Cardiac muscle cell (in vitro differentiated cells and primary cell): ENCODE measurements around the gene SVBP. TPM values are rescaled to one million over a fixed set of nuclear protein-coding genes. Genes with fewer than 3 reads are reported as not detected.

ENCODE experiments used
- DNase-seq, 2 donors: peaks; one replicate each; pipeline versions ENCODE4 v3.0.0 to v3.0.0-alpha.2; 2010 to 2017; ENCODE audit warnings: low read depth in 1 of 2, low spot score in 1 of 2
- H3K27ac ChIP-seq: fragments of 200-600 bp; sonication (generic); 2 replicates; pipeline ENCODE4 v1.5.1; 2016
- H3K27me3 ChIP-seq: fragments of 200-600 bp; sonication (generic); 2 replicates; pipeline ENCODE4 v1.6.0; 2016; ENCODE audit warnings: control low read depth
- H3K36me3 ChIP-seq: fragments of 200-600 bp; sonication (generic); 2 replicates; pipeline ENCODE4 v1.5.1; 2016; ENCODE audit warnings: control low read depth
- H3K4me1 ChIP-seq: fragments of 200-600 bp; sonication (generic); 2 replicates; pipeline ENCODE4 v1.8.1; 2017; ENCODE audit warnings: low read depth, mild to moderate bottlenecking, mixed run types
- H3K4me3 ChIP-seq: fragments of 200-600 bp; sonication (generic); 2 replicates; pipeline ENCODE4 v1.5.1; 2016; ENCODE audit warnings: mild to moderate bottlenecking
- H3K9me3 ChIP-seq: fragments of 200-600 bp; sonication (generic); 2 replicates; pipeline ENCODE4 v1.5.1; 2017; ENCODE audit warnings: low read depth, mild to moderate bottlenecking, control low read depth
- polyA plus RNA-seq: library from polyadenylated mRNA; unstranded; fragments of >200 nt; fragmentation: Nextera tagmentation; extraction: Ambion mirVana; gene quantifications from 2 replicates; pipeline ENCODE4 v1.2.1, GENCODE V29; 2016
- total RNA-seq: library from RNA; depleted of rRNA; stranded (reverse); fragments of >200 nt; gene quantifications from 2 replicates; pipeline ENCODE4 v1.2.3, GENCODE V29; 2016
- TF ChIP-seq, protein P1 (sequence below): IDR thresholded peaks from 2 replicates; pipeline ENCODE4 v1.5.1; 2012; ENCODE audit warnings: low read depth, mild to moderate bottlenecking, low read length

SVBP gene
- total and polyA plus RNA-seq, 2 experiments from 2014 or later, result 35.6 to 67.8 TPM

DNA sequence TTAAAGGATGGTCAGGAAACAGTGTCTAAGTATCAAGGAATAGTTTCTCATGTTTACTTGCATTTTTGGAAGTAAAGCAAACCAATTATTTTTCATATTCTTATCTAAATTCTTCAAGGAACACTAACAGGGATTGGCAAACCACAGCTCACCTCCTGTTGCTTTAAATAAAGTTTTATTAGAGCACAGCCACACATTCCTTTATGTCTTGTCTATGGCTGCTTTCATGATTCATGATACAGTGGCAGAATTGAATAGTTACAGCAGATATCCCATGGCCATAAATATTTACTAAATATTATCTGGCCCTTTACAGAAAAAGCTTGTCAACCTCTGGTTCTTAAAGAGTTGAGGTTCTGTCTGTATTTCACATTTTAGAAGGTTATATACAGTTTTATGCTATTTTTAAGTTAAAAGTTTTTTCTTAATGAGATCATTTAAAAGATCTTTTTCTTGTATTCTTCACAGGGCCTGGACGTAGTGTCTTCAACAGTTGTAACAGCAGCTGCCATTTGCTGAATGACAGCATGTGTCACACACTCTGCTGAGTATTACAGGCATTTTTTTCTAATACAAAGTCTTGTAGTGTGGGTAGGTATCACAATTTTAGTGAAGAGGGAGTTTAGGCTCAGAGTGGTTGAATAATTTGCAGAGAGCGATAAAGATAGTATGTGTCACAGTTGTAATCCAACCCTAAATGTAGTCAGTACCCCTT lies 31.8 kb upstream of the SVBP start:
- H3K27me3 ChIP-seq, result no peaks in the 10 kb centered on the region

DNA sequence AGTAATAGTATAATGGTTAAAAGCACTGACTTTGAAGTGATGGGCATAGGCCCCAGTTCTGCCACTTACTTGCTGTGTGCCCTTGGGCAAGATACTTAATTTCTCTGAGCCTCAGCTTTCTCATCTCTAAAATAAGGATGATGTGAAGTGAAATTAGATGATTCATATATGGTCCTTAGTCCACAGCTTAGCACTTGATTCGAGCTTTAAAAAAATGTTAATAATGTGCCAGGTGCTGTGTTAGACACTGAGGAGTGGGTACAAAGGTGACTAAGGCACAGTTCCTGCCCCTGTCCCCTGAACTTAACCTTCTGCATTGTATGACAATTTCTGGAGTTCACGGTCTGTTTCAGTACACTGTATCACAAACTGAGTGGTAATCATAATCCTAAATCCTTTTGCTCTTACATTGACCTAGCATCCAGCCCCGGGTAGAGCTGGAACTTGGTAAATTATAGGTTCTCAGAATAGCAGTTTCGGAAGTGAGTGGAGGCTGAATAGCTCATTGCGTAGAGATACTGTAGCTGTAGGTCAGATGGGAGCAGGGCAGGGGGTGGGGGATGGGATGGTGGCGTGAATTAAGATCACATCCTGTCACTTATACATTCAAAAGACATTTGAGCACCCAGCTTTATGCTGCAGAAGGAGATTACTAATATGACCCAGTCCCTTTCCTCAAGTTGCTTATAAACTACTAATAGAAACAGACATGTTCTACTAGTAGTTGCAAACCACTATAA lies 30.7 kb upstream of the SVBP start:
- Histone ChIP-seq H3K36me3 (peaks cover 13% of the 10 kb centered on the region), H3K27ac (no peak overlapping the region), H3K4me1 (peaks cover 5% of the 10 kb centered on the region), H3K9me3 (no peaks in the 10 kb centered on the region), H3K4me3 (peak overlapping the region; percentile 60), H3K27me3 (no peaks in the 10 kb centered on the region)
- TF ChIP-seq, protein P1, sequence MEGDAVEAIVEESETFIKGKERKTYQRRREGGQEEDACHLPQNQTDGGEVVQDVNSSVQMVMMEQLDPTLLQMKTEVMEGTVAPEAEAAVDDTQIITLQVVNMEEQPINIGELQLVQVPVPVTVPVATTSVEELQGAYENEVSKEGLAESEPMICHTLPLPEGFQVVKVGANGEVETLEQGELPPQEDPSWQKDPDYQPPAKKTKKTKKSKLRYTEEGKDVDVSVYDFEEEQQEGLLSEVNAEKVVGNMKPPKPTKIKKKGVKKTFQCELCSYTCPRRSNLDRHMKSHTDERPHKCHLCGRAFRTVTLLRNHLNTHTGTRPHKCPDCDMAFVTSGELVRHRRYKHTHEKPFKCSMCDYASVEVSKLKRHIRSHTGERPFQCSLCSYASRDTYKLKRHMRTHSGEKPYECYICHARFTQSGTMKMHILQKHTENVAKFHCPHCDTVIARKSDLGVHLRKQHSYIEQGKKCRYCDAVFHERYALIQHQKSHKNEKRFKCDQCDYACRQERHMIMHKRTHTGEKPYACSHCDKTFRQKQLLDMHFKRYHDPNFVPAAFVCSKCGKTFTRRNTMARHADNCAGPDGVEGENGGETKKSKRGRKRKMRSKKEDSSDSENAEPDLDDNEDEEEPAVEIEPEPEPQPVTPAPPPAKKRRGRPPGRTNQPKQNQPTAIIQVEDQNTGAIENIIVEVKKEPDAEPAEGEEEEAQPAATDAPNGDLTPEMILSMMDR, result no peak
- DNase-seq, result no peak

More for the DNA sequence above, 31.8 kb upstream of the SVBP start:
- Histone ChIP-seq H3K9me3 (no peaks in the 10 kb centered on the region), H3K4me3 (no peak overlapping the region), H3K4me1 (peaks cover 5% of the 10 kb centered on the region), H3K36me3 (peaks cover 13% of the 10 kb centered on the region), H3K27ac (no peak overlapping the region)
- no peak for DNase-seq
- TF ChIP-seq, protein P1, result no peak

DNA sequence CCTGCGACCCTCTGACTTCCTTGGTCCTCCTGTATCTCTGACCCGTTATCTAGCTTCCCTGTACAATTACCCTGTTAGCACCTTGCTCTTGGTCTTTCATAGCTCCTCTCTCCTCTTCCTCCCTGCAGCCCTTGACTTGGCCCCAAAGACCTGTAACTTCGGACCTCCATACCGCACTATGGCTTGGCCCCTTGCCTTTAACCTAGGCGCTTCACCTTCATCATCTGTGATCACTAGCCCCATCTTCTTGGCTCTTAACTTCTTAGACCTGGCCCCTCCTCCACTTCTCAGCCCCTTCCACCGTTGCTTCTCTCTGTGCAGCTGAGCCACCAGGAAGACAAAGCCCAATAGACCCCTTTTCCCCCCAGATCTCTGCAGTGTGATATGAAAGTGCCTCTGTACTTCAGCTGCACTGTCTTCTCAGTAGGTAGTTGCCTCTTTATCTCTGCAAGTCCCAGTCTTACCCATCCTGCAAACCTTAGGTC lies 30.0 kb upstream of the SVBP start:
- Histone ChIP-seq H3K4me3 (peak overlapping the region; percentile 60), H3K27me3 (no peaks in the 10 kb centered on the region), H3K36me3 (peaks cover 12% of the 10 kb centered on the region), H3K27ac (peak overlapping the region; percentile 51), H3K9me3 (no peaks in the 10 kb centered on the region), H3K4me1 (peaks cover 5% of the 10 kb centered on the region)
- TF ChIP-seq, protein P1, result no peak
- no peak for DNase-seq

DNA sequence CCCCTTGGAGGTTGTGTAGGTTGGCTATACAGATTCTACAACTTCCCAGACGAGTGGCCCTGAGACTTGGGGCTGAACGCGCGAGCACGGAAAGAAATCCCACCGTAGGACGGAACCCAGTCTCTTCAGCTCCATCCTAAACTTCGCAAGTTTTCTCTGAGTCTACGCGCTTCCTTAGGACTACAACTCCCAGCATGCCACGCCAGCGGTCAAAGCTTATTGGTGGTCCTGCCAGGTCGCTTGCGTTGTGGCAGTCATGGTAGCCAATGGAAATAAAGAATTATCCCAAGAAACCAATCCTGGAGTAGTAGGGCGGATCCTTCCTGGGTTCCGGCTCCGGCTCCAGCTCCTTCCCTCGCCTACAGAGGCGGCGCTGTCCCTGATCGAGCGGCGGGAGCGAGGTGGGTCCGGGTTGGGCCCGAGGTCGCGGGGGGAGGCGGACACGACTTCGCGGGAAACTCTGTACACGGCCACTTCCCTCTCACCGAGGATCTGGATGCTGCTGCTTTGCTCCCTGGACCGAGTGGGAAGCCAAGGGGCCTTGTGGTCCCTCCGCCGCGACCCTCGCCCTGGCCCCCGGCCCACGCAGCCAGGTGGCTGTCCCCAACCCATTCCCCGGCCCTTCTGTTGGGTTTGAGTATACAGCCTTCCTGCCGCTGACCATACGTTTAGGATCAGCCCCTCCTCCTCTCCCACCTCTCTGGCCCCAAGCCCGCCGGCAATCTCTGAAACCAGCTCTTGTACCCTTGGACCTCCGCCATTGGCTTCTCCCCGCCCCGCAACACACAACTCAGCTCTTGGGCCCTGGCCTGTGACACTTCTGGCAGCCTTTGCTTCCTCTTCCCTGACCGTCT lies 29.3 kb upstream of the SVBP start, which contains the start of gene ZNF691:
Gene ZNF691 (plus strand): TSS at position 357 of the 854 bp plus-strand sequence. CDS start 3,046 bp downstream, outside the sequence.
- DNase-seq, result peak; percentile 97 to 98
- Histone ChIP-seq H3K4me1 (peaks cover 5% of the 10 kb centered on the region), H3K36me3 (peaks cover 8% of the 10 kb centered on the region), H3K27me3 (no peaks in the 10 kb centered on the region), H3K9me3 (no peaks in the 10 kb centered on the region), H3K27ac (peak within 1 kb of the TSS; percentile 51), H3K4me3 (peak within 1 kb of the TSS; percentile 60)
- TF ChIP-seq, protein P1, result peak; percentile 52

DNA sequence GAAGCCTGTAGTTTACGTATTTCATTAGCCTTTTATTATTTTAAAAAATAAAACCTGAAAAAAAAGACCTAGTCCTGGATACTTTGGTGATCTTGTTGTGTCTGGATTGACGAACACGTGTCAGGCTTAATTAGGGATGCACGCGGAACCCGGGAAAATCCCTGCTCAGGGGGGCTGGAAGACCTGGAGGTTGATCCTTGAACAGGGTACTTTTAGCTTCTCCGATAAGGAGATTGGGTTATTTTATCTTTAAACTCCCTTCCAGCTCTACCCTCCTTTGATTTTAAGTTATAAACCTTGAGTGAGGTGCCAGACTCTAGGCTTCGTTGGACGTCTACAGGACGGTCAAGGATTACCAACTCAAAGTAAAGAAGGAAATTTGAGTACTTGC lies 28.7 kb upstream of the SVBP start:
- Histone ChIP-seq H3K36me3 (peaks cover 7% of the 10 kb centered on the region), H3K4me1 (peaks cover 5% of the 10 kb centered on the region), H3K27me3 (no peaks in the 10 kb centered on the region), H3K9me3 (no peaks in the 10 kb centered on the region), H3K4me3 (peak overlapping the region; percentile 60), H3K27ac (no peak overlapping the region)
- DNase-seq, result no peak
- TF ChIP-seq, protein P1, result no peak
